ENCODE results near the gene NIBAN1.
"Not testable (repeated sequence)": the region's sequence is repeated elsewhere in the genome, so short reads cannot be mapped to it uniquely, and the experiment has no call there.

Gene NIBAN1

GRCh38 chr1:184972315-184973055 lies 1.8 kb downstream of the NIBAN1 start:
- no peak for DNase-seq

GRCh38 chr1:184971522-184972265 lies 2.6 kb downstream of the NIBAN1 start:
- no peak for DNase-seq

DNA sequence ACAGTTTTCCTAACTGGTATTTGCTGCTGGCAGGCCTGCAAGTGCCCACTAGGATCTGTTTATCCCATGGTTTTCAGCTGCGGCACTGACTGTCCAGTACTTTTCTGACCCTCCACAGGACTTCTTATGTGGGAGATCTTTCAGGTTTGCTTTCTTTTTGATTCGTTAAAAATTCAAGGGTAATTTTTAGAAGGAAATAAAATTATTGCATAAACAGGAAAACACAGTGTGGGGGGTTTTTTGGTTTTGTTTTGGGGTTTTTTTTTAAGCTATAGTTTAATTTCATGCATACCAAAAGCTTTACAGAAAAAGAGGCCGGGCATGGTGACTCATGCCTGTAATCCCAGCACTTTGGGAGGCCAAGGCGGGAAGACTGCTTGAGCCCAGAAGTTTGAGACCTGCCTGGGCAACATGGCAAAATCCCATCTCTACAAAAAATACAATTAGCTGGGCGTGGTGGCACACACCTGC lies 3.6 kb downstream of the NIBAN1 start:
- DNase-seq = no peak

DNA sequence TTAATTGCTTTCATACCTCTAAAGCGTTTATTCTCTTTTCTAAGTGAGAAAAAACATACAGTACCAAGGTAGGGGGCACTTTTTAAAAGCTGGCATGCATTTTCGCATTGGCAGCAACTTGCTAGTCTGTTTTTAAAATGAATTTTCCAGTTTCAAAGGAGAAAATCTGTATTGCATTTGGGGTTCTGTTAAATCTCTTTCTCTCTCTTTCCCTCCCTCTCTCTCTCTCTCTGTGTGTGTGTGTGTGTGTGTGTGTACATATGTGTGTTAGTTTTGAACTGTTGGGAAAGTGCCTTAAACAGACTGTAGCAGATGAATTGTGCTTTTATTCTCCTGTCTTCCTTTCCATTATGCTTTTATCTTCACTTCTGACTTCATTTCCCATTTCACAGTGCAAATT lies 7.3 kb downstream of the NIBAN1 start:
- no peak for DNase-seq

DNA sequence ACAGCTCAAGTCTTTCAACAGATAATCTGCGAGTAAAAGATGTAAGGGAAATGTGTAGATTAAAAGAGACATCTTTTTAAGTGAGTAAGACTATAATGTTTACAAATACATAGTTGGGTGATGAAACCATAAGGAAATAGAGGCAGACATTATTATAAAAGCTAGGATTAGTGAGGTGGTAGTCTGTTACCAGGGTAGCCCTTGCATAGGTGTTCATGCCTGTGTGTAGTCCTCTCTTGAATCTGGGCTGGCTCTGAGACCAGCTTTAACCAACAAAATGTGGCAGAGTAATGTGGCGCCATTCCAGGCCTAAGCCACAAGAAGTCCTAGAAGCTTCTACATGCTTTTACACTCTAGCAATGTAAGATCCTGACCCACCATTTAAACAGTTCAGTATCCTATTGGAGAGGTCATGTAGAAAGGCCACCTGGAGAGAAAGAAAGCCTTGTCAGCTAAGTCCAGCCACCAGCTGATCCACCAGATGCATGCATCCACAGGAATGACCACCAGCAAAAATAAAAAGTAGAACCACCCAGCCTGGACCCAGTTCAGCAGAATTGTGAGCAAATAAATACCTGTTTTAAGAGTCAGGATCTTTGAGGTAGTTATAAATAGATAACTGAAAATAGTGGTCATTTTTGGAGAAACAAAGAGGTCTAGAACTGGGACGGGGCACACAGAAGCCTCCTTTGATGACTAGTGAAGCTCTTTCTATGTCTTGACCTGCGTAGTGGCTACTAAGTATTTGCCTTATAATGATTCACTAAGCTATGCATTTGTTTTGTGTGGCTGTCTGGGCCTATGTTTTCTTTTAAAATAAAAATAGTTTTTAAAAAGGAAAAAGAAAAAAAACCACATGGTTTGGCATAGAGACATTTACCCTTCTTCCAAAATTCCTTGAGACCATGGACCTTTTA lies 8.1 kb downstream of the NIBAN1 start:
- no peak for DNase-seq

- DNase-seq = no peak
These were observed 8.9 kb downstream of the NIBAN1 start for GRCh38 chr1:184965439-184965838.

DNA sequence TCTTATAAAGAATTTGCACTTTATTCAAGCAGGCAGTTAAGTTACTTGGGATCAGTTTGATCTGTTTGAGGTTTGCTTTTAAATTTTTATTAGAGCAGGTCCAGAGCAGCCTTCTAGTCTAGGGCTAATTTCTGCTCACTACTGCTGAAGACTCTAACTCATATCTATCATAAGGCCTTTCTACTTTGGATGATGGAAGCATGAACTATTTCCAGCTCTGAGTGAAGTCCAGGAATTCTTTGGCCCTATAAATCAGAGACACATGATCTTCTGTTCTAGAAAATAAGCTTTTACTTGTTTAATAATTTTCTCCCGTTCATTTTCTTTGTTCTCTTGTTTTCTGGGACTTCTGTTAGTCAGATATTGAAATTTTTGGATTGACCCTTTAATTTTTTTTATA lies 14.7 kb downstream of the NIBAN1 start:
- no peak for DNase-seq

DNA sequence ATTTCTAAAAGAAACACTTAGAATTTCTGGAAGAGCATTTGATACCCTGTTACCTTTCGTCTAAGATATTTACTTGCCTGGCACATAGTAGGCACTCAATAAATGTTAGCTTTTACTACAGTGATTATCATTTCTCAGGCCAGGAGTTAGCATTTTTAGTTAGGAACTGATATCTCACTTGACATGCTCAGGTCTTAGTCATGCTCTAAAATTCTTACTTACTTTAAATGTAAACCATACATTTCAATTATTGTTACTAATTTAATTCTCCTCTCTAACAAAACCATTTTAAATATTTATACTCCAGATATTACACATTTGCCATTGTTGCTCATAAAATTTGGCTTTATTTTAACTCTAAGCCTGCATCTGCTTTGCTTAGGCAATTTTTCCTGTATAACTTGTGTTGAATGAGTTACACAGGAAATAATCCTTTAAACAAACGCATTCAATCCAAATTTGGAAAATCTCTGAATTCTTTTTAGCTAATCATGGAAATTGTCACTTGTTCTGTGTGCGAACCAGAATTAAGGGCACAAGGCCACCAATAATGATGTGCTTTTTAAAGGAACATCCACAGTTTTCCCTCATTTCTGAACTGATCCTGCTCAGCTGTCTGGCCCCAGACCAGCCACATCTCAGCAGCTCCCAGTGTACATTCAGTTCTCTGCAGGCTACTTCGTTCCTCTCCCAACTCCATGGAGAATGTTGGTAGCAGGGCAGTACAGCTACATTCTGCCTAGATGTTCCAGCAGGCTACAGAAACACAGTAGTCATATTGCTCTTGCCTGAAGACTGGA lies 15.6 kb downstream of the NIBAN1 start:
- DNase-seq = no peak

DNA sequence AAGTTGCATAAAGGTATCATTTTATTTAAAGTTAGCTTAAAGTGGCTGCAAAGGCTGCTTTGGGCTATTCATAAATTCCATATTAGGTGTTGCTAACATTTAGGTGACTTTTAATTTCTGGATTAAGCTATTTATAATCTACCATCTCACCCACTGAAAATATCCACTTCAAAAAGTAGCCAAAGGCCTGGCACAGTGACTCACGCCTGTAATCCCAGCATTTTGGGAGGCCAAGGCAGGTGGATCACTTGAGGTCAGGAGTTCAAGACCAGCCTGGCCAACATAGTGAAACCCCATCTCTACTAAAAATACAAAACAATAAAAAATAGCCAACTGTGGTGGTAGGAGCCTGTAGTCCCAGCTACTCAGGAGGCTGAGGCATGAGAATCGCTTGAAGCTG lies 16.4 kb downstream of the NIBAN1 start:
- not testable (repeated sequence) for DNase-seq

DNA sequence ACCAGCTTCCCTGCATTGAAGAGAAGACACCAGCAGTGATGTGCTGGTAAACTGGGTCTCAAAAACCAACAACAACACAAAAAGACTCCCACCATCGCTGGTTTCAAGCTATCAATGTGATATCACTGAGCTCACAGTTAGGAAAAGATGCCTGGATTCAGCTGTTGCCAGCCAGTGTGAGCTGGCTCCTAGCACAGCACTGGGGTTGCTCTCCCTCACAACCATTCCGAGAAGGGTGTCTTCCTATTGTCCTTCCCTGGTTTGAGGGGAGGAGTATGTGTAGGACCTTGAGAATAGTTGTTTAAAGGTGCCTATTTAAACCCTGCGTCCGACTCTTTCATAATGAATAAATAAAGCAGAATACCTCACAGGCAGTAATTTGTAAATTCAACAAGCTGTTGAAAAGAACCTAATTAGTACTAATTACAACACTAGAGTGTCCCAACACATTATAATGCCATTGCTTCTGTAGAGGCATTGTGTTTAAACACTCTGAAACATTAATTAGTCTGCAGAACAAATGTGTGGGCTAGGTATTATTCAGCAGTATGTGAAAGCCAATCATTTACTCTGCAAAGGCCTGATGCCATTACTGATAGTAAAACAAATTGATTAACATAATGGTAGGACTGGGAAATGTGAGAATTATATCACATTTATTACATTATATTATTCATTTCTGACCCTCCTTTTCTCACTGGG lies 17.2 kb downstream of the NIBAN1 start:
- DNase-seq = no peak

DNA sequence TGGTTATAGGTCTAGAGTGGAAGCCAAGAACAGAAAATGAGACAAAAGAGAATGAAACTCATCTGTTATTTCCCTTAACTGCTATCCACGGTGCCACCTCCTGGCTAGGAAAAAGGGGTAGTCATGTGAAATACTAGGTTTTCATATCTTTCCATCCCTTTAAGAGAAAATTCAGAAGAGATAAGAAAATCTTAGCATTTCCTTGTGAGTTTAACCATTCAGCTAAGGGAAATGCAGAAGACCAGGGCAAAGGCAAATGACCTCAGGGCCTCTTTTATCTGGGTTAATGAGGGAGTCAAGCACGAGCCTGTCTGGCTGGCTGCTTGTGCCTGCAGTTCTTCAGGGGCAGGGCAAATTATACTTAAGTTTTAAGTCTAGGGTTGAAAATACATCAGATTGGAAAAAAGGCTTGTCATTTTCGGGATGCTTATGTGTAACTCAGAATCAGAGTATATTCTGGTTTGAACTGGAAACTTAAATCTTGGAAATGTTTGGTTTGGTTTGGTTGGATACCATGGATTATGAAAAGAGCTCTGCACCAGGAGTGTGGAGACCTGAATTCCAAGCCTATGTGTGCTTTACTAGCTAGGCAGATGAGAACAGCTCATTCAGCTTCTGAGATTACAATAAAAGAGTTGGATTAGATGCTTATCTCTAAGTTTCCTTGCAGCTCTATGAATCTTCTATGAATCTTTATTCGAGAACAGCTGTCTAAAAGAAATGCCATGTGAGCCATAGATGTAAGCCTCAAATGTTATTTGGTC lies 19.9 kb downstream of the NIBAN1 start:
- no peak for DNase-seq

GRCh38 chr1:184953600-184954219 lies 20.6 kb downstream of the NIBAN1 start:
- no peak for DNase-seq

DNA sequence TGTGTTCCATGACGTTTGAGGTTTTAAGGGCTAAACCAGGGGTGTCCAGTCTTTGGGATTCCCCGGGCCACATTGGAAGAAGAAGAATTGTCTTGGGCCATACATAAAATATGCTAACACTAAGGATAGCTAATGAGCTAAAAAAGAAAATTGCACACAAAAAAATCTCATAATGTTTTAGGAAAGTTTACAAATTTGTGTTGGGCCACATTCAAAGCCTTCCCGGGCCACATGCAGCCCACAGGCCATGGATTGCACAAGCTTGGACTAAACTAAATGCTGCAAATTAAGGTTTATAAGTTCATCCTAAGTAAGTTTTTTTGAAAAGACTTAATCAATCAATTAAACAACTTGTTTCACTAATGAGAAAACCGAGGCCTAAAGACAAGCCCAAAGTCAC lies 21.9 kb downstream of the NIBAN1 start:
- DNase-seq = no peak

GRCh38 chr1:184951788-184952187 lies 22.5 kb downstream of the NIBAN1 start:
- no peak for DNase-seq

DNA sequence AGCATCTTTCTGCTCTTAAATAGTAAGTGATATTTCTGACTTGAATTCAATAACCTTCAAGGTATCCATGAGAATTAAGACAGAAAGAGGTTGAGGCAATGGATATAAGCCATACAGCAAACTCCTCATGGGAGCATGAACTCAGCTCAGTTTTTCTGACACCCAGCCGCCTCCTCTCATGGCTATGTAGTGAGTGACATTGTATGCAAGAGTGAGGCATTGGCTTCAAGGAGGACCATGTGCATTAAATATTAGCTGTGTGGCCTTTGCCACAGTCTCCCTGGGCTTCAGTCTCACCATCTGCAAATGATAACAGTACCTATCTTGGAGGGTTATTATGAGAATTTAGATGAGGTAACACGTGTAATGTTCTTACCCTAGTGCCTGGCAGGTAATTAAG lies 23.4 kb downstream of the NIBAN1 start:
- no peak for DNase-seq

DNA sequence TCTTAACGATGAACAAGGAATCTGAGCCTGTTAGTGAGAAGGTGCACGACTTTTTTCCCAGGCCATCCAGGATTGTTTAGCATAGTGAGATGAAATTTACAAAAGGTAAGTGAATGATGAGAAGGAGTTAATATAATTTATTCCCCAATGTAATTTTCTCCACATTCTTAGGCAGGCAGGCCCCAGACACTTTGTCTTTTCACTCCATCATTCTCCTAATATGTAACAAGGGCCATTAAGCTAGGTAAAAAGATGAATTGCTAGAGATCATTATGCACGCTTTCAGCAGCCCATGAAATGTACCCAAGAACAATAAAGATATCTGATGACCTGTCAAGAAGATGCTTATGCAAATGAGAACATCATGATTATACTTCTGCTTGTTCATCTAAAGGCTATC lies 24.1 kb downstream of the NIBAN1 start:
- DNase-seq = no peak

DNA sequence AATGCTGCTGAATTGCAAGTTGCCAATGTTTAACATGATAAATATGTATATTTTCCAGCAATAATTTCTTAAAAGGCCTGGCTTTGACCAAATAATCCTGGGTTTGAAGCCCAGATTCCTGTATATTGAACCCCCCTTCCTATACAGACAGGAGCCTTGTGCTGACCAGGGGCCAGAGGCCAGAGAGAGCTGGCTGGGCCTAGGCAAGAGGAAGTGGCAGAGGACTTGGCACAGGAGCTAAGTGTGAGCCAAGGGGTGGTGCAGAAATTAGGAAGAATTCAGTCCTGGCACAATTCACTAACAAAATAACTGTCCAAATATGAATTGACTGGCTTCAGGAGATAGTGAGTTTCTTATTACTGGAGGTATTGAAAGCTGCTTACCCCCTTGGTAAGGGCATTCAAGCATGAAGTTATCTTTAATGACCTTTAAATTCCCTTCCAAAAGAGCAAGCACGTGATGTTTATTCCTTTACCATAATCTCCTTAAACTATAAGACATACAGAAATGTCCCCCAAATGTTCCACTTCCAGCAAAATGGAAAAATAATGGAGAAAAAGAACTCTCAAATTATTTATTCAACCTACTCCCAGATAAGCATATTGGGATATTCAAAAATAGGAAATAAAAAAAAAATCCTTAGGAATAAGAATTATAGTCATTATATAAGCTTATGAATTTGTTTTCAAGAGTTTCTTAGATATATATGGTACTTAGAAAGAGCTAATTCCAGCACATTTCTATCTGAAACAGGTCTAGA lies 26.6 kb downstream of the NIBAN1 start:
- no peak for DNase-seq

DNA sequence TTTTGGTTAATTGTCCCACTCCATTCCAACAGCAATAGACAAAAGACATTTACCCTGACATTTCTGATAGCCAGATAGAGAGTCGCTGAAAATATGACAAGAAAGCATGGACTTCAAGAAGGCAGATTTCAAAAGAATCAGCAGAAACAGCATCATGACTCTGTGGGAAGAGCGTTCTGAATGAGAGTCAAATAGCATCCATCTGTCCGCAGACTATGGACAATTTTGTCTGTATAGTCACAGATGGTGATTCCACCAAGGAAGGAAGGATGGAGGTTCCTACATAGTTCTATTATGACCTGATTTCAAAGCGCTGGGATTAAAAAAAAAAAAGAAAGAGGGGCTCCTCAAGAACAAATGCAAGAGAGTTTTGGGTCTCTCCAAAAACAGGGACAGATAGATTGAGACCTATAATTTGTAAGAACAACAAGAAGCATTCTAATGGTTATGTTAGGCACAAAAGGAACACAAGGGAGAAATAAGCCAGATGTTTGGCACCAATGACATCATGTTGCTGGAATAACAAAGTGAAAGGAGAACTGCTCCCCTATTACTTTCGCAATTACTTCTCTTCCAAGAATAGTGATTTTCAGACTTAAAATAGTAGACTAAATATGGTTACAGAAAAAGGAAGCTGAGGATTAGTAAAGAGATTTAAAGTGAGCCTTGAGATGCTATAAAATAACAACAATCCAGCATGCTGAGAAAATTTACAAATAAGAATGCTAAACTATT lies 28.5 kb downstream of the NIBAN1 start:
- no peak for DNase-seq

DNA sequence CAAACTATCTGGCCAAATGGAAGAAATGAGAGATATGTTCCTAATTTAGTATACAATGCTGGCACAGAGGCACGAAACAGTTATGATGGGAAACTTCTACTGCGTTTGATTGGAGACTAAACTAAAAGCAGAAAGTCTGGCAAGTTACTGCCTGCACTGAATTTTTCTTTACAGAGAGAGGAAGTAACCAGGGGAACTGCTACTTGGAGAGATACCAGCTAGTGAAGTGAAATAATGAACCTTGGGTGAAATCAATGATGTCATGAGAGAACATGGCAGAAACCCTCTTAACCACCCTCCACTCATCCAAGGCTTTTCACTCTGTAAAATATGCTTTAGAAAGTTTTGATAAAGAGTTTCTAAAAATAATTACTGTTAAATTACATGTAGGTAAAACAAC lies 29.3 kb downstream of the NIBAN1 start:
- no peak for DNase-seq

All from stimulated activated CD8-positive, alpha-beta memory T cell treated with anti-CD3 and anti-CD28 coated beads, Interleukin-4, amount 100 ng/mL, for 48 hours (primary cell).